ENCODE data around the gene ATP5MG.
"Not testable (repeated sequence)": the region's sequence is repeated elsewhere in the genome, so short reads cannot be mapped to it uniquely, and the experiment has no call there.

The ATP5MG gene

DNA sequence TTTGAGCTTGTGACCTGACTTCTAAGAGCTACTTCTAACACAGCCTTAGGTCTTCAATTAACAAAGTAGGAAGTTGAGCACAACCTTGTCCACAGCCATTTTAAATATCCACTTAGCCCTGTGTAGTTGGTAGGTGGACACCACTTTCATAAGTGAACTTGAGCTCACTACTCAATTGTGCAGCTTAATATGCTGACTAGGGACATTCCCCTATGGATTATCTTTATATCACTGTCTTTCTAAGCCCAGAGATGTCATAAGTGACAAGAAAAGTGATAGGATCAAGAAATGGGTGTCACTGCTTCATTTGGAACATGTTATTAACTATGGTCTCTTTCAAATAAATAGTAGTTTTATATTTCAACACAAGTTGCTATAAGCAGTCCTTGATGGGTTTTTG, 4.0 kb upstream of the ATP5MG start:
- no peak overlapping the region for H3K9ac ChIP-seq (ENCODE audit: insufficient read length)
- TF ChIP-seq POLR2AphosphoS5 (IDR thresholded peaks at IDR 0.05; ENCODE audit: borderline replicate concordance, low read depth, low read length) = no peak
- no peak for TF ChIP-seq FOXP2 (optimal IDR thresholded peaks at IDR 0.05; ENCODE audit: control extremely low read depth, extremely low read length, insufficient read depth)
- TF ChIP-seq EZH2 (IDR thresholded peaks at IDR 0.05) = no peak
- DNase-seq (ENCODE audit: low read depth, low spot score) = no peak
- peak overlapping the region; percentile 33; the same call in 1 of the 2 replicates for H3K27ac ChIP-seq
- no peaks in the 10 kb centered on the region for H3K9me3 ChIP-seq (ENCODE audit: low read depth, low read length)
- H3K4me3 ChIP-seq = no peak overlapping the region
- peaks cover 34% of the 10 kb centered on the region for H3K36me3 ChIP-seq (ENCODE audit: insufficient read depth, low read length)

DNA sequence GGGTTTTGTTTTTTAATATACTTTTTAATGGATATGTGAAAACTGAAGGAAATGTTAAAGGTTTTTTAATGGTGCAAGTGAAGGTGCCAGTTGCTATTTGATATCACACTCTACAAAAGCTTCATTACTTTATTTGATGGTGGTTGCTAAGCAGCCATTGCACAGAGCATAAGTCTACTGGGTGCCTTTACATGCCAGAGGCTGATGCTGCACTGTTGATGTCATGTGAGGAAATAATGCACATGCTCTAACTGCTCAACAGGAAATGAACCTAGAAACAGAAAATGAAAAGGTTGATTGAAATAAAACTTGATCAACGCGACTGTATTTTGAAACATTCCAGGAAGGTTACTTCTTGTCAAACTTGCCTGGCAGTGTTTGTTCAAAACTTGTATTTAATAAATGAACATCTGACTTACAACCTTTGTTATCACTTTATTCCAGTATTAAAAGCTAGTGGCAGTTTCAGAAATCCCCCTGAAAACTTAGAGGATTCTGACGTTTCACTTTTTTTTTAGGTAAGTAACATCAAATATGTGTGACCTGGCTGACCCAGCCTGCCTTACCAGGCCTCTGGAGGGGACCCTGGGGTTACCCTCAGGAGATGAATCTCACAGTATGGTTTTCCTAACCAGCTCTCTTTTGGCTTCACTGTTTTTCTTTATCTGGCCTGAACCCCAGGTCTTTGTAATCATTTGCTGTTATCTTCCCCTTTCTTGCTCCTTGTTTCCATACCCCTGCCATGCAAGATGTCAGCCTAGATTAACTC, 2.4 kb upstream of the ATP5MG start:
- no peaks in the 10 kb centered on the region for H3K9me3 ChIP-seq (ENCODE audit: low read depth, low read length)
- no peak overlapping the region for H3K27ac ChIP-seq
- no peak overlapping the region for H3K4me3 ChIP-seq
- H3K36me3 ChIP-seq (ENCODE audit: insufficient read depth, low read length) = peaks cover 22% of the 10 kb centered on the region
- no peak overlapping the region for H3K9ac ChIP-seq (ENCODE audit: insufficient read length)
- no peak for DNase-seq (ENCODE audit: low read depth, low spot score)
- TF ChIP-seq EZH2 (IDR thresholded peaks at IDR 0.05) = no peak
- TF ChIP-seq FOXP2 (optimal IDR thresholded peaks at IDR 0.05; ENCODE audit: control extremely low read depth, extremely low read length, insufficient read depth) = no peak
- no peak for TF ChIP-seq POLR2AphosphoS5 (IDR thresholded peaks at IDR 0.05; ENCODE audit: borderline replicate concordance, low read depth, low read length)

DNA sequence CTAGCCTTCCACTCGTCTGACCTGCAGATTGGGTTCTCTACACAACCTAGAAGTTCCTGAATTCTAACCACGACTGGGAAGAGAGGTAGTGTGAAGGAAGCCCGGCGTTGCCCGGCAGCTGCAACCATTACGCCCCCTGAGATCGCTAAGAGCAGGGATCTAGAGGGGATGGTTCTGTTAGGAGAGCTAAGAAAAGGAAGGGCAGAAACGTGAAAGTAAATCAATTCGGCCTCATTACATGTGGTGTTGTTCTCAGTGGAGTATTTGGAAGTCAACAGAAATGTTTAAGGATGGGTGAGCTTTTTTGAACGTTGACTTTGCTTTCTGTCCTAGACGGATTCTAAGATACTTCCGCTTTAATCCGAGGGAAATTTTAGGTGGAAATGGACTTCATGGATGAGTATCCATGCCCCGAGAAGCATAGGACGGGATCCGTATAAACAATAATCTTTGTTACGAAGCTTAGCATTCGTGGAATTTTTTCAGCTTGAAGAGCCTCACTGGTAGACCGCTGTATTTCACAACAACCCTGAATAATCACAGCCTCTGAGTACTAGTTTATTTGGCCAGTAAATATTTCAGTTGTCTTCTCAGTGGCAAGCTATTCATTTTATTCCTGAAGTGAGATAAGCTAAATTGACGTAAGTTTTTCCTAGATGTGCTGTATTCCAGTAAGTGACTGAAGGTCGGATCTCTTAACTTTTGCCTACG, 629 bp downstream of the ATP5MG start:
- Histone ChIP-seq H3K9me3 (ENCODE audit: low read depth, low read length) (no peaks in the 10 kb centered on the region), H3K27ac (peak overlapping the region; percentile 98), H3K36me3 (ENCODE audit: insufficient read depth, low read length) (peaks cover 28% of the 10 kb centered on the region), H3K4me3 (peak overlapping the region; percentile 83), H3K9ac (ENCODE audit: insufficient read length) (peak overlapping the region; percentile 97)
- no peak for DNase-seq (ENCODE audit: low read depth, low spot score)
- no peak for TF ChIP-seq POLR2AphosphoS5 (IDR thresholded peaks at IDR 0.05; ENCODE audit: borderline replicate concordance, low read depth, low read length)
- no peak for TF ChIP-seq FOXP2 (optimal IDR thresholded peaks at IDR 0.05; ENCODE audit: control extremely low read depth, extremely low read length, insufficient read depth)
- no peak for TF ChIP-seq EZH2 (IDR thresholded peaks at IDR 0.05)

DNA sequence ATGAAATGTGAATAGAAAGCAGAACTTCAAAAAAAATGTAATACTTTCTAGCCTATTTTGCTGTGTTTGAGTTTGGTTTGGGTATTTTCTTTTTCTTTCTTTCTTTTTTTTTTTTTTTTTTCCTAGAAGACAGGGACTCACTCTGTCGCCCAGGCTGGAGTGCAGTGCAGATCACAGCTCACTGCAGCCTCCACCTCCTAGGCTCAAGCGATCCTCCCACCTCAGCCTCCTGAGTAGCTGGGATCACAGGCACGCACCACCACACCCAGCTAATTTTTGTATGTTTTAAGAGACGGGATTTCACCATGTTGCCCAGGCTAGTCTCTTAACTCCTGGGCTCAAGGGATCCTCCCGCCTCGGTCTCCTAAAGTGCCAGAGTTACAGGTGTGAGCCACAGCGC, 1.2 kb downstream of the ATP5MG start:
- not testable (repeated sequence) for DNase-seq (ENCODE audit: low read depth, low spot score); H3K27ac ChIP-seq; H3K9me3 ChIP-seq (ENCODE audit: low read depth, low read length)
- Histone ChIP-seq H3K4me3 (peak overlapping the region; percentile 83), H3K9ac (ENCODE audit: insufficient read length) (peak overlapping the region; percentile 97), H3K36me3 (ENCODE audit: insufficient read depth, low read length) (peaks cover 32% of the 10 kb centered on the region)

DNA sequence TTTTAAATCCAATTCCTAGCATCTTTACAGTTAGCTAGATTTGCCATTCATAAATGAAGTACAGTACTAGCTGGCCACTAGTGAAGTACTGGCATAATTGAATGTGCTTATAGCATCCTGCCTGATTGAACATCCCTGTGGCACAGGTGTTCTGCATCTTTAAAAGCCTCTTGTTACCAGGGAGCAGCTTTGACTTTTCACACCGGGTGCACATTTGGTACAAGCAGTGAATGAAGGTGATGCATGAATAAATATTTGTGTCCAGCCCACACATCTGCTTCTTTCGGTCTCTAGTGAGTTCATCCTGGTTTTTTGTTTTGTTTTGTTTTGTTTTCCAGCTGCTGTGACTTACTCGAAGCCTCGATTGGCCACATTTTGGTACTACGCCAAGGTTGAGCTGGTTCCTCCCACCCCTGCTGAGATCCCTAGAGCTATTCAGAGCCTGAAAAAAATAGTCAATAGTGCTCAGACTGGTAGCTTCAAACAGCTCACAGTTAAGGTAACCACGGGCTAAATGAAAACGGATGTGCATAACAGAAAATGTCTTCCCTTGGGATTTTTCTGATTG, 5.3 kb downstream of the ATP5MG start:
- Histone ChIP-seq H3K36me3 (ENCODE audit: insufficient read depth, low read length) (peaks cover 60% of the 10 kb centered on the region), H3K27ac (no peak overlapping the region), H3K9me3 (ENCODE audit: low read depth, low read length) (no peaks in the 10 kb centered on the region), H3K9ac (ENCODE audit: insufficient read length) (no peak overlapping the region), H3K4me3 (no peak overlapping the region)
- DNase-seq (ENCODE audit: low read depth, low spot score) = no peak
- no peak for TF ChIP-seq POLR2AphosphoS5 (IDR thresholded peaks at IDR 0.05; ENCODE audit: borderline replicate concordance, low read depth, low read length)
- TF ChIP-seq FOXP2 (optimal IDR thresholded peaks at IDR 0.05; ENCODE audit: control extremely low read depth, extremely low read length, insufficient read depth) = no peak
- no peak for TF ChIP-seq EZH2 (IDR thresholded peaks at IDR 0.05)

DNA sequence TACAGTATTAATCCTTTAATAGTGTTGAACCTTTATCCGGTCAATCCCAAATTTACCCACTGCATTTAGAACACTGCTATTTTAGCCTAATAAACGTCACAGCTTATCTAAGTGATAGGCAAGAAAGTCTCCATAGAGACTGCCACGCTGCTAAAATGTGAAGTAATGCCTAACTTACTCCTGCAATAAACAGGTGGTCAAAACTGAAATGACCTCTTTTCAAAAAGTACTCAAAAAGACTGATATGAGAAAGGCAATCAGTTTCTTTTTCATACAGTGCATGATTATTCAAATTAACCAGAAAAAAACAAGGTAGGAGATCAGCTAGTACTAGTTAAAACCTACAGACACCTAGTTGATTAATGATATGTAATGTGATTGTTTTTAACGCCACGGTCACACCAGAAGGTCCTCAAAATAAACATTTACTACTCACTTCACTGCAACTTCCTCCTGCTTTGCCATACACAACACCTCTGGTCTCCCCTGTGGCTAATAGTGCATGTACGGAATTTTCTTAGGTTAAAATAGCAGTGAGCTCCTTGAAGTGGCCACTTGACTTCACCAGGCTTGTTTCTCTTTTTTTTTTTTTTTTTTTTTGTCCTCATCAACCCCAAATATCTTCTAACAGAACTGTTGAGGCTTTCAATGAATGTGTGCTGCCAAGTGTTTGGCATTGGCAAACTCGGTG, 8.8 kb downstream of the ATP5MG start:
- Histone ChIP-seq H3K4me3 (no peak overlapping the region), H3K9ac (ENCODE audit: insufficient read length) (no peak overlapping the region), H3K9me3 (ENCODE audit: low read depth, low read length) (no peaks in the 10 kb centered on the region), H3K36me3 (ENCODE audit: insufficient read depth, low read length) (peaks cover 52% of the 10 kb centered on the region), H3K27ac (no peak overlapping the region)
- DNase-seq (ENCODE audit: low read depth, low spot score) = no peak
- TF ChIP-seq EZH2 (IDR thresholded peaks at IDR 0.05) (no peak), POLR2AphosphoS5 (IDR thresholded peaks at IDR 0.05; ENCODE audit: borderline replicate concordance, low read depth, low read length) (no peak), FOXP2 (optimal IDR thresholded peaks at IDR 0.05; ENCODE audit: control extremely low read depth, extremely low read length, insufficient read depth) (no peak)

DNA sequence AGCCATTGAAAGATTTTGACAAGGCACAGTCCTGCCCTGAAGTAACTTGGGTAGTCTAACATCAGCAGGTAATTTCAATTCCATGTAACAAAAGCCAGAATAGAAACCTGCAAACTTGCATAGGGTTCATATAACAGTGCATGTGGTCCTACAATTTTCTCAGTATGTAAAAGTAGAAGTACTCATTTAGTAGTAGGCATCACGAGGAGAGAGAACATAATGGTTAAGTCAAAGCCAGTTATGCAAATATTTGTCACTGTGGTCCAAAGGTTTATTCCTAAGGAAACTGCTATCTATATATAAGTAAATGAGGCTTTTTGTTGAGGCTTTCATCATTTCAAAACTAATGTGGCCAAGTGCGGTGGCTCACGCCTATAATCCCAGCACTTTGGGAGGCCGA, 10.1 kb downstream of the ATP5MG start:
- no peak for DNase-seq (ENCODE audit: low read depth, low spot score)
- peaks cover 39% of the 10 kb centered on the region for H3K36me3 ChIP-seq (ENCODE audit: insufficient read depth, low read length)
- TF ChIP-seq EZH2 (IDR thresholded peaks at IDR 0.05) (no peak), FOXP2 (optimal IDR thresholded peaks at IDR 0.05; ENCODE audit: control extremely low read depth, extremely low read length, insufficient read depth) (no peak), POLR2AphosphoS5 (IDR thresholded peaks at IDR 0.05; ENCODE audit: borderline replicate concordance, low read depth, low read length) (no peak)
- no peak overlapping the region for H3K9ac ChIP-seq (ENCODE audit: insufficient read length)
- H3K27ac ChIP-seq = no peak overlapping the region
- H3K4me3 ChIP-seq = no peak overlapping the region
- H3K9me3 ChIP-seq (ENCODE audit: low read depth, low read length) = no peaks in the 10 kb centered on the region

DNA sequence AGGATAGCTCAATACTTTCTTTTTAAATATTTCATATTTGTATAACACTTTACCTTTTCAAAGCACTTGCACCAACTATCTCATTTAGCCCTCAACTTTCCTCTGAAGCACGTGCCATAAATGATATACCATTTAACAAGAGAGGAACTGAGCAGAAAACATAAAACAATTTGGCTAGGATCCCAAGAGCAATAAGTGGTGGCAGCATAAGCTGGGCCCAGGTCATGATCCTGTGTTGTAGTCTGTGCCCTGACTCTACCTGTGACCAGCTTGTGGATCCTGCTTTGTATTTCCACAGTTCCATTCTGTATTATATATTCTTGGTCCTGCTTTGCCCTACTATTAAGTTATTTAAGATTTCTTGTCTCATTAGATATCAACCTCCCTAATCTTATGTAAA, 11.5 kb downstream of the ATP5MG start:
- DNase-seq (ENCODE audit: low read depth, low spot score) = no peak
- Histone ChIP-seq H3K9ac (ENCODE audit: insufficient read length) (no peak overlapping the region), H3K27ac (0 out of 2 replicates have a peak overlapping the region, but pooled peaks have one; percentile 34)

More for the DNA sequence above, 11.5 kb downstream of the ATP5MG start:
- no peak for TF ChIP-seq FOXP2 (optimal IDR thresholded peaks at IDR 0.05; ENCODE audit: control extremely low read depth, extremely low read length, insufficient read depth)
- no peak for TF ChIP-seq POLR2AphosphoS5 (IDR thresholded peaks at IDR 0.05; ENCODE audit: borderline replicate concordance, low read depth, low read length)
- no peak for TF ChIP-seq EZH2 (IDR thresholded peaks at IDR 0.05)
- H3K36me3 ChIP-seq (ENCODE audit: insufficient read depth, low read length) = peaks cover 26% of the 10 kb centered on the region
- no peak overlapping the region for H3K4me3 ChIP-seq
- no peaks in the 10 kb centered on the region for H3K9me3 ChIP-seq (ENCODE audit: low read depth, low read length)
